HepG2 (cell line): ENCODE measurements around the gene COMMD7. TPM values are rescaled to one million over a fixed set of nuclear protein-coding genes. Genes with fewer than 3 reads are reported as not detected.

Experiments used
- CAMTA2 ChIP-seq: sonication (generic); formaldehyde crosslinking; IDR thresholded peaks from 2 replicates; pipeline ENCODE4 v1.4.0; 2020; ENCODE audit warnings: mild to moderate bottlenecking, missing genetic modification reagents, borderline replicate concordance
- PAWR ChIP-seq: sonication (generic); formaldehyde crosslinking; IDR thresholded peaks from 2 replicates; pipeline ENCODE4 v1.4.0; 2020; ENCODE audit warnings: missing genetic modification reagents, mild to moderate bottlenecking, borderline replicate concordance
- RCOR2 ChIP-seq: IDR thresholded peaks from 2 replicates; pipeline ENCODE4 v1.6.1; 2016; ENCODE audit warnings: missing biosample characterization, missing genetic modification reagents
- YEATS2 ChIP-seq: sonication (generic); formaldehyde crosslinking; IDR thresholded peaks from 2 replicates; pipeline ENCODE4 v1.4.0; 2020; ENCODE audit warnings: missing genetic modification reagents, borderline replicate concordance
- ZNF12 ChIP-seq: sonication (generic); formaldehyde crosslinking; IDR thresholded peaks from 2 replicates; pipeline ENCODE4 v1.5.0; 2020; ENCODE audit warnings: missing genetic modification reagents
- ZNF496 ChIP-seq: sonication (generic); formaldehyde crosslinking; IDR thresholded peaks from 2 replicates; pipeline ENCODE4 v1.8.1; 2023; ENCODE audit warnings: mild to moderate bottlenecking, moderate library complexity, missing genetic modification reagents; ENCODE audit not compliant: insufficient replicate concordance
- ZNF678 ChIP-seq: sonication (generic); formaldehyde crosslinking; IDR thresholded peaks from 2 replicates; pipeline ENCODE4 v1.4.0; 2020; ENCODE audit warnings: mild to moderate bottlenecking, missing genetic modification reagents
- ZNF839 ChIP-seq: sonication (generic); formaldehyde crosslinking; IDR thresholded peaks from 2 replicates; pipeline ENCODE4 v1.4.0; 2020; ENCODE audit warnings: missing genetic modification reagents, mild to moderate bottlenecking, borderline replicate concordance
- polyA plus RNA-seq, 8 experiments: library from polyadenylated mRNA; depleted of rRNA in 3 of 8; stranded (reverse) in 7 of 8; unstranded in 1 of 8; fragments of >200 nt; fragmentation: Illumina TruSeq in 4 of 8; extraction: Trizol in 4 of 8; gene quantifications; 2 replicates each; pipeline versions ENCODE4 v1.2.1 to v1.2.3, GENCODE V29; 2011 to 2016; ENCODE audit warnings: low read depth in 4 of 8, missing spikeins in 1 of 8, mixed read lengths in 1 of 8; ENCODE audit not compliant: insufficient read depth in 1 of 8
- total RNA-seq, 5 experiments: library from RNA; depleted of rRNA; stranded (reverse); fragments of >200 nt; fragmentation: Illumina TruSeq; extraction: Trizol; gene quantifications; 2 replicates each; pipeline ENCODE4 v1.2.3, GENCODE V29; 2016; ENCODE audit warnings: low read depth in 1 of 5
- TF ChIP-seq, protein P1 (sequence below): sonication (generic); formaldehyde crosslinking; IDR thresholded peaks from 2 replicates; pipeline ENCODE4 v1.4.0; 2020; ENCODE audit warnings: missing genetic modification reagents, low read depth, mild to moderate bottlenecking, borderline replicate concordance
- TF ChIP-seq, protein P2 (sequence below), 2 experiments: IDR thresholded peaks; 2 replicates each; pipeline ENCODE4 v1.6.1; 2011 to 2012; ENCODE audit warnings: low read length in 2 of 2, borderline replicate concordance in 1 of 2, low read depth in 1 of 2, mild to moderate bottlenecking in 1 of 2, moderate library complexity in 1 of 2
- TF ChIP-seq, protein P3 (sequence below): sonication (generic); formaldehyde crosslinking; IDR thresholded peaks from 2 replicates; pipeline ENCODE4 v1.5.1; 2020; ENCODE audit warnings: mild to moderate bottlenecking, missing genetic modification reagents, borderline replicate concordance
- TF ChIP-seq, protein P4 (sequence below): sonication (generic); formaldehyde crosslinking; IDR thresholded peaks from 2 replicates; pipeline ENCODE4 v1.4.0; 2020; ENCODE audit warnings: missing genetic modification reagents, borderline replicate concordance
- TF ChIP-seq, protein P5 (sequence below): sonication (generic); formaldehyde crosslinking; IDR thresholded peaks from 2 replicates; pipeline ENCODE4 v1.8.0; 2022; ENCODE audit warnings: mild to moderate bottlenecking, missing genetic modification reagents

The COMMD7 gene
- total and polyA plus RNA-seq, 2 of the 13 experiments (the other 11 are each of a cell fraction or from before 2014, with no cell fraction given): 42.1 to 53.3 TPM

DNA sequence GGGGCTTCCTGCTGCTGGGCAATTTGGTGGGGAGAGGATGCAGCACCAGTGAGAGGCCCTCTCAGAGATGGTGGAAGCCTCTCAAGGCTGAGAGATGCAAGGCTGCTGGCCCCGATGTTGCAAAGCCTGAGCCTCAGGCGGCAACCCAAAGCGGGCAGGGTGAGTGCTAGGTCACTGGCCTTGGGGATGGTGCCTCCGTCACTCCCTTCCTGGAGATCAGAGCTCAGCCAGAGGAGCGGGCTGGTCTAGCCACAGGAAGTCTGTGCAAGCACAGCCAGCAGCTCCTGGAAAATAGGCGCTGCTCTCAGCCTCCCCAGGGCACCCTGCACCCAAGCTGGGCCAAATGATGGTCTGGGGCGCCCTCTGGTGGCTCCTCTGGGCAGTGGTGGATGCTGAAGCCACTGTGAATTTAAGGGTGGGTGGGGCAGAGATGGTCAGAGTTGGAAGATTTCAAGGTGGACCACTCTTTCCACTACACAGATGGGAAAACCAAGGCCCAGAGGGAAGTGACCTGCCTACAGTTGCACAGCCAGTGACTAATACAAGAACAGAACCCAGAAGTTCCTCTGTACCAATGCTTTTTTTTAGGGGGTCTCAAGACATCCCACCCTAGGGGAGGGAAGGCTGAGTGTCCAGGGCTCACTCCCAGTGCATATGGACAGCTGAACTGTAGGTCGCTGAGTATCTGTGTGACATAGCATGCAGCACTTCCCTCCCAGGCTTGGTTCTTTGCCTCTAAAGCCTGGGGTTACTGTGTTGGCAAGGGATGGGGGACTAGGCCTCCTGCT is 90.3 kb downstream of the COMMD7 start (continued):
- TF ChIP-seq ZNF839 (CRISPR knock-in tag) (peak; percentile 64; the same call in 1 of the 2 replicates), ZNF12 (no peak), CAMTA2 (CRISPR knock-in tag) (0 out of 2 replicates have a peak, but pooled peaks have one; percentile 36), PAWR (no peak), RCOR2 (CRISPR knock-in tag) (peak; percentile 86), YEATS2 (CRISPR knock-in tag) (peak; percentile 88), ZNF496 (CRISPR knock-in tag) (no peak), ZNF678 (CRISPR knock-in tag) (no peak)
- TF ChIP-seq, protein P1, sequence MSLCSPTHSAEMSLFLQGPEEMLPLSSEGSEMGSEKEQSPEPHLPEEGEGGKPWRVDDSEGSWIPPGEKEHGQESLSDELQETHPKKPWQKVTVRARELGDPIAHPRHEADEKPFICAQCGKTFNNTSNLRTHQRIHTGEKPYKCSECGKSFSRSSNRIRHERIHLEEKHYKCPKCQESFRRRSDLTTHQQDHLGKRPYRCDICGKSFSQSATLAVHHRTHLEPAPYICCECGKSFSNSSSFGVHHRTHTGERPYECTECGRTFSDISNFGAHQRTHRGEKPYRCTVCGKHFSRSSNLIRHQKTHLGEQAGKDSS (CRISPR knock-in tag): peak; percentile 94; the same call in 1 of the 2 replicates
- TF ChIP-seq, protein P2, sequence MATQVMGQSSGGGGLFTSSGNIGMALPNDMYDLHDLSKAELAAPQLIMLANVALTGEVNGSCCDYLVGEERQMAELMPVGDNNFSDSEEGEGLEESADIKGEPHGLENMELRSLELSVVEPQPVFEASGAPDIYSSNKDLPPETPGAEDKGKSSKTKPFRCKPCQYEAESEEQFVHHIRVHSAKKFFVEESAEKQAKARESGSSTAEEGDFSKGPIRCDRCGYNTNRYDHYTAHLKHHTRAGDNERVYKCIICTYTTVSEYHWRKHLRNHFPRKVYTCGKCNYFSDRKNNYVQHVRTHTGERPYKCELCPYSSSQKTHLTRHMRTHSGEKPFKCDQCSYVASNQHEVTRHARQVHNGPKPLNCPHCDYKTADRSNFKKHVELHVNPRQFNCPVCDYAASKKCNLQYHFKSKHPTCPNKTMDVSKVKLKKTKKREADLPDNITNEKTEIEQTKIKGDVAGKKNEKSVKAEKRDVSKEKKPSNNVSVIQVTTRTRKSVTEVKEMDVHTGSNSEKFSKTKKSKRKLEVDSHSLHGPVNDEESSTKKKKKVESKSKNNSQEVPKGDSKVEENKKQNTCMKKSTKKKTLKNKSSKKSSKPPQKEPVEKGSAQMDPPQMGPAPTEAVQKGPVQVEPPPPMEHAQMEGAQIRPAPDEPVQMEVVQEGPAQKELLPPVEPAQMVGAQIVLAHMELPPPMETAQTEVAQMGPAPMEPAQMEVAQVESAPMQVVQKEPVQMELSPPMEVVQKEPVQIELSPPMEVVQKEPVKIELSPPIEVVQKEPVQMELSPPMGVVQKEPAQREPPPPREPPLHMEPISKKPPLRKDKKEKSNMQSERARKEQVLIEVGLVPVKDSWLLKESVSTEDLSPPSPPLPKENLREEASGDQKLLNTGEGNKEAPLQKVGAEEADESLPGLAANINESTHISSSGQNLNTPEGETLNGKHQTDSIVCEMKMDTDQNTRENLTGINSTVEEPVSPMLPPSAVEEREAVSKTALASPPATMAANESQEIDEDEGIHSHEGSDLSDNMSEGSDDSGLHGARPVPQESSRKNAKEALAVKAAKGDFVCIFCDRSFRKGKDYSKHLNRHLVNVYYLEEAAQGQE (IDR thresholded peaks at IDR 0.05; ENCODE audit: borderline replicate concordance in 1 of 2, low read depth in 1 of 2, low read length in 2 of 2): no peak
- TF ChIP-seq, protein P3, sequence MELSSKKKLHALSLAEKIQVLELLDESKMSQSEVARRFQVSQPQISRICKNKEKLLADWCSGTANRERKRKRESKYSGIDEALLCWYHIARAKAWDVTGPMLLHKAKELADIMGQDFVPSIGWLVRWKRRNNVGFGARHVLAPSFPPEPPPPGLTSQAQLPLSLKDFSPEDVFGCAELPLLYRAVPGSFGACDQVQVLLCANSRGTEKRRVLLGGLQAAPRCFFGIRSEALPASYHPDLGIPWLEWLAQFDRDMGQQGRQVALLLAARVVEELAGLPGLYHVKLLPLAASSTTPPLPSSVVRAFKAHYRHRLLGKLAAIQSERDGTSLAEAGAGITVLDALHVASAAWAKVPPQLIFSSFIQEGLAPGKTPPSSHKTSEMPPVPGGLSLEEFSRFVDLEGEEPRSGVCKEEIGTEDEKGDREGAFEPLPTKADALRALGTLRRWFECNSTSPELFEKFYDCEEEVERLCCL (CRISPR knock-in tag): no peak
- TF ChIP-seq, protein P4, sequence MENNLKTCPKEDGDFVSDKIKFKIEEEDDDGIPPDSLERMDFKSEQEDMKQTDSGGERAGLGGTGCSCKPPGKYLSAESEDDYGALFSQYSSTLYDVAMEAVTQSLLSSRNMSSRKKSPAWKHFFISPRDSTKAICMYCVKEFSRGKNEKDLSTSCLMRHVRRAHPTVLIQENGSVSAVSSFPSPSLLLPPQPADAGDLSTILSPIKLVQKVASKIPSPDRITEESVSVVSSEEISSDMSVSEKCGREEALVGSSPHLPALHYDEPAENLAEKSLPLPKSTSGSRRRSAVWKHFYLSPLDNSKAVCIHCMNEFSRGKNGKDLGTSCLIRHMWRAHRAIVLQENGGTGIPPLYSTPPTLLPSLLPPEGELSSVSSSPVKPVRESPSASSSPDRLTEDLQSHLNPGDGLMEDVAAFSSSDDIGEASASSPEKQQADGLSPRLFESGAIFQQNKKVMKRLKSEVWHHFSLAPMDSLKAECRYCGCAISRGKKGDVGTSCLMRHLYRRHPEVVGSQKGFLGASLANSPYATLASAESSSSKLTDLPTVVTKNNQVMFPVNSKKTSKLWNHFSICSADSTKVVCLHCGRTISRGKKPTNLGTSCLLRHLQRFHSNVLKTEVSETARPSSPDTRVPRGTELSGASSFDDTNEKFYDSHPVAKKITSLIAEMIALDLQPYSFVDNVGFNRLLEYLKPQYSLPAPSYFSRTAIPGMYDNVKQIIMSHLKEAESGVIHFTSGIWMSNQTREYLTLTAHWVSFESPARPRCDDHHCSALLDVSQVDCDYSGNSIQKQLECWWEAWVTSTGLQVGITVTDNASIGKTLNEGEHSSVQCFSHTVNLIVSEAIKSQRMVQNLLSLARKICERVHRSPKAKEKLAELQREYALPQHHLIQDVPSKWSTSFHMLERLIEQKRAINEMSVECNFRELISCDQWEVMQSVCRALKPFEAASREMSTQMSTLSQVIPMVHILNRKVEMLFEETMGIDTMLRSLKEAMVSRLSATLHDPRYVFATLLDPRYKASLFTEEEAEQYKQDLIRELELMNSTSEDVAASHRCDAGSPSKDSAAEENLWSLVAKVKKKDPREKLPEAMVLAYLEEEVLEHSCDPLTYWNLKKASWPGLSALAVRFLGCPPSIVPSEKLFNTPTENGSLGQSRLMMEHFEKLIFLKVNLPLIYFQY (CRISPR knock-in tag): 0 out of 2 replicates have a peak, but pooled peaks have one; percentile 63
- TF ChIP-seq, protein P5, sequence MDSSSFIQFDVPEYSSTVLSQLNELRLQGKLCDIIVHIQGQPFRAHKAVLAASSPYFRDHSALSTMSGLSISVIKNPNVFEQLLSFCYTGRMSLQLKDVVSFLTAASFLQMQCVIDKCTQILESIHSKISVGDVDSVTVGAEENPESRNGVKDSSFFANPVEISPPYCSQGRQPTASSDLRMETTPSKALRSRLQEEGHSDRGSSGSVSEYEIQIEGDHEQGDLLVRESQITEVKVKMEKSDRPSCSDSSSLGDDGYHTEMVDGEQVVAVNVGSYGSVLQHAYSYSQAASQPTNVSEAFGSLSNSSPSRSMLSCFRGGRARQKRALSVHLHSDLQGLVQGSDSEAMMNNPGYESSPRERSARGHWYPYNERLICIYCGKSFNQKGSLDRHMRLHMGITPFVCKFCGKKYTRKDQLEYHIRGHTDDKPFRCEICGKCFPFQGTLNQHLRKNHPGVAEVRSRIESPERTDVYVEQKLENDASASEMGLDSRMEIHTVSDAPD: no peak
